GM21528 (cell line): ENCODE measurements around the gene HINFP.

Experiments used
- ATAC-seq: cut with Tn5 transposase; IDR thresholded peaks from one replicate; pipeline ENCODE4 v1.9.1; 2021; ENCODE audit warnings: mild to moderate bottlenecking, moderate library complexity; ENCODE audit not compliant: unreplicated experiment, low FRiP score

HINFP gene, protein sequence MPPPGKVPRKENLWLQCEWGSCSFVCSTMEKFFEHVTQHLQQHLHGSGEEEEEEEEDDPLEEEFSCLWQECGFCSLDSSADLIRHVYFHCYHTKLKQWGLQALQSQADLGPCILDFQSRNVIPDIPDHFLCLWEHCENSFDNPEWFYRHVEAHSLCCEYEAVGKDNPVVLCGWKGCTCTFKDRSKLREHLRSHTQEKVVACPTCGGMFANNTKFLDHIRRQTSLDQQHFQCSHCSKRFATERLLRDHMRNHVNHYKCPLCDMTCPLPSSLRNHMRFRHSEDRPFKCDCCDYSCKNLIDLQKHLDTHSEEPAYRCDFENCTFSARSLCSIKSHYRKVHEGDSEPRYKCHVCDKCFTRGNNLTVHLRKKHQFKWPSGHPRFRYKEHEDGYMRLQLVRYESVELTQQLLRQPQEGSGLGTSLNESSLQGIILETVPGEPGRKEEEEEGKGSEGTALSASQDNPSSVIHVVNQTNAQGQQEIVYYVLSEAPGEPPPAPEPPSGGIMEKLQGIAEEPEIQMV

DNA sequence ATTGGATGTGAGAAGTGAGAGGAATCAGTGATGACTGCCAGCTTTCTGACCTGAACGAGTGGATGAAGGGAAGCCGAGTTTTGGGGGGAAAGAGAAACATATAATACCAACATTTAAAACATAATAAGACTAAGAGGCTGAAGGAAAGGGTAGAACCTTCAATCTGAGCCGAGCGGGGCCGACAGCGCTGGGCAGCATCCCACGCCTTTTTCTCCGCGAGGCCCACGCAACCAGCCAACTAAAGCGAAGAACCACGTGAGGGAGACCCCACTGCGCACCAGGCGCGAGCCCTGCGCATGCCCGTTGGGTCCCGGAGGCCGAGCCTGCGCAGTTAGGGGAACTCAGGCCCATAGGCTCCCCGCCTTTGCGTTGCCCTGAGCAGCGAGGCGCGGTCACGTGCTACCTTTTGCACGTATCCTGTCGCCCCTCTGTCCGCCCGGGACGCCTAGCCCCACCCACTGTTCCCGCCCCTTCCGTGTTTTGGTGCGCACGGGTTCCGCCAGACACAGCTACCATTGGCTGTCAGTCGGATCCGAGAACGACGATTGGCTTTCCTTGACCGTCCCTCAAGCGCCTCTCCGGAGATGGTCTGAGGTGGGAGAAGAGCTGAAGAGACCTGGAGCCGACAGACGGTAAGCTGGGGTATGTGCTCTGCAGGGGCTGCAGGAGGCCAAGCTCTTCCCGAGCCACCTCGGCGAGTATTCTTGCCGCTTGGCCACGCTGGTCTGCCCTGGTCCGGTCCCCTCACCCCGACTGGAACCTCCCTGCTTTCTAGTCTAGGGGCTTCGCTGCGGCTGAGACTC is at the start of gene HINFP:
Gene HINFP (plus strand): TSS at position 573 of the 803 bp plus-strand sequence. CDS start 5,365 bp downstream, outside the sequence.
- ATAC-seq: peak; percentile 94

DNA sequence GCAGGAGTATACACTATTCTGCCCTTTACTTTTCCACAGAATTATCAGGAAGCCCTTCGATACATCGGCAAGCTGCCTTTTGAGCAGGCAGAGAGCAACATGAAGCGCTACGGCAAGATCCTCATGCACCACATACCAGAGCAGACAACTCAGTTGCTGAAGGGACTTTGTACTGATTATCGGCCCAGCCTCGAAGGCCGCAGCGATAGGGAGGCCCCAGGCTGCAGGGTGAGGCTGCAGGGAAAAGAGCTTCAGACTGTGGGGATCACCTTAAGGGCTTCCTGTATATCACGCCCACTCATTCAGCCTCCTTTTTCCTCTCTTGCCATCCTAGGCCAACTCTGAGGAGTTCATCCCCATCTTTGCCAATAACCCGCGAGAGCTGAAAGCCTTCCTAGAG is 43.5 kb upstream of the HINFP start:
- no peak for ATAC-seq

DNA sequence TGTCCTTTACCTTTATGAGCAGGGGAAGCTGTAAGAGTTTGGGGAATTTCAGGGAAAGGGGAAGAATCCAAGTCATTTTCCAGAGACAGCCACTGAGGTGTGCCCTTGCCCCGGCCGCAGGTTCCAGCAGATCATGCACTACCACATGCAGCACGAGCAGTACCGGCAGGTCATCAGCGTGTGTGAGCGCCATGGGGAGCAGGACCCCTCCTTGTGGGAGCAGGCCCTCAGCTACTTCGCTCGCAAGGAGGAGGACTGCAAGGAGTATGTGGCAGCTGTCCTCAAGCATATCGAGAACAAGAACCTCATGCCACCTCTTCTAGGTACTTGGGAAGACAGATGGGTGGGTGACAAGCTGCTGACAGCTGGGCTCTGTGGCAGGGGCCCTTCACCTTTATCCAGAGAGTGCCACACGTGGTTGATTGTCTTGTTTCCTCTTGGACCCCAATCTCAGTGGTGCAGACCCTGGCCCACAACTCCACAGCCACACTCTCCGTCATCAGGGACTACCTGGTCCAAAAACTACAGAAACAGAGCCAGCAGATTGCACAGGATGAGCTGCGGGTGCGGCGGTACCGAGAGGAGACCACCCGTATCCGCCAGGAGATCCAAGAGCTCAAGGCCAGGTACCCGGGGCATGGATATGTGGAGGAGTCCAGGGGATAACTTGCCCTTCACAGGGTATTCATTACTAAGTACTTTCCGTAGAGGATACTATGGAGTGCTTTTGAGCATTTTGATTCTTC is 42.5 kb upstream of the HINFP start:
- ATAC-seq: no peak

DNA sequence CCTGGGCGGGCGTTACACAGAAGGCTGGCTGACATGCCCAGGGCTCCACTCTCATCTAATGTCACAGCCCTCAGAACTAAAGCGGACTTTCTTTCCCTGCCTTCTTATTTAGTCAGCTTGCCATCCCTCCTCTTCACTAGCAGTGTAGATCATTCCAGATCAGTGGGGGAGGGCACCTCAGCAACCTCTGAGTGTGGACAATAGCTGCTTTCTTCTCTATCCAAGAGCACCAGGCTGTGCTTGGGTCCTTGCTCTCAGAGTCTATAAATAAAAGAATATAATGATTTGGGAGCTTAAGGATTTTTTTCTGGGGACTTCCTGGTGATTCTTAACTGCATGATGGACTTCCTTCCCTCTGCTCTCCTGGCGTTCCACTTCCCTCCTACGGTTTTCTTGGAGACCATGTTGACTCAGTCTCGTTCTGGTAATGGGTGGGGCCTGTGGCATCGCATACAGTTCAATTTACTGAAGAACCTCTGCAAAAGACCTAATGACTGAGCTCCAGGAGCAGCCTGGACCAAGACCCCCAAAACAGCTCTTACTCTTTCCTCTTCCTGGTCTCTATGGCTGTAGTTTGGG is 39.6 kb upstream of the HINFP start:
- ATAC-seq: no peak

DNA sequence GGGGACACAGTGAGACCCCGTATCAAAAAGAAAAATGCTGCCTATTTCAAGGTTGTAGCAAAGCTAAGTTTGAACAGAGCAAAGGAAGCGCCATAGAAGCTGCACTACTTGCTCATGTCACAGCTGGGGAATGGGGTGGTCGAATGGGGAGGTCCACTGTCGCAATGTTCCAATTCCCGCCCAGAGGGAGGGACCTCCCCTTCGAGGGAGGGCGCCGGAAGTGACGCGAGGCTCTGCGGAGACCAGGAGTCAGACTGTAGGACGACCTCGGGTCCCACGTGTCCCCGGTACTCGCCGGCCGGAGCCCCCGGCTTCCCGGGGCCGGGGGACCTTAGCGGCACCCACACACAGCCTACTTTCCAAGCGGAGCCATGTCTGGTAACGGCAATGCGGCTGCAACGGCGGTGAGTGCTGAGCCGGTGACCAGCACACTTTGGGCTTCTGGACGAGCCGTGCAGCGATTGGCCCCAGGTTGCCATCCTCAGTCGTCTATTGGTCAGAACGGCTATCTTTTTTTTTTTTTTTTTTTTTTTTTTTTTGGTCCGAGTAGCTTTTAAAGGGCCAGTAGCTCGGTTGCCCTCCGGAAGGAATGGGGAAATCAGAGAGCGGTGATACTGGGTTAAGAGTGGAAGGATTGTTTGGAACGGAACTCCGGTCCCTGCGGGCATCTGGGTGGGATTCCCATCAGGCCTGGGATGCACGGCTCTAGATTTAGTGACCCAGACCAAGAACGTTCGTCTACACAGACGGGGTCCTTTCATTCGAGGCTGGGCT is 36.5 kb upstream of the HINFP start, which contains the start of gene HMBS:
Gene HMBS (plus strand): TSS at position 219 of the 774 bp plus-strand sequence. CDS start 153 bp downstream, at position 372.
- peak; percentile 83 for ATAC-seq

DNA sequence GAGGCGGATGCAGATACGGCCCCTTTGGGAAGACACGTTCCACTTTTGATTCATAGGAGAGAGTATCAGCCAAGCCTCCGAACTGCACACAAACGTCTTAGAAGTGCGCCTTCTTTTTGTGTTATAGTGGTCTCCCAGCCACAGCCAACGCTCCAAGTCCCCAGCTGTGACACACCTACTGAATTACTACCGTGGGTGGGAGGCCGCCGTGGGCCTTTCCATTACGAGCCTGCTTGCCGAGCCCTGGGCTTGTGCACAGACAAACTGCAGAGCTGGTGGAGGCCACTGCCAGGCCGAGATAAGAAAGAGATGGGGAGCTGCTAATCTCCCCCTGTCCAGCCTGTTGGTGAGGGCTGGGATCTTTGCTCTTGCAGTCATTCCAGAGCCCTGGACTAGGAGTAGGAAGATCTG is 35.9 kb upstream of the HINFP start:
- ATAC-seq: peak; percentile 7

DNA sequence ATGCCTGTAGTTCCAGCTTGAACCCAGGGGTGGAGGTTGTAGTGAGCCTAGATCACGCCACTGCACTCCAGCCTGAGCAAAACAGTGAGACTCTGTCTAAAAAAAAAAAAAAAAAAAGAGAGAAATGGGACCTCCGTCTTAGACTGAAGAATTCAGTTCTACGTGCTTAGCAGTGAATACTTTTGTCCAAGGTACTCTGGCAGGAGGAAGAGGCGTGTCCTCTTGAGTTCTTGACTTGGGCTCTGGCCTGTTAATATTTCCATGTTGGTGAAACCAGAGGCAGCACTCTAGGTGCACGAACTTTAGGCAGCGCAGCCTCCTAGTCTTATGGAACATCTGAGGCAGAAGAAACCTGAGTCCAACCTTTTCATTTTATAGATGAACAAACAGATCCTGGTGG is 34.3 kb upstream of the HINFP start:
- no peak for ATAC-seq

DNA sequence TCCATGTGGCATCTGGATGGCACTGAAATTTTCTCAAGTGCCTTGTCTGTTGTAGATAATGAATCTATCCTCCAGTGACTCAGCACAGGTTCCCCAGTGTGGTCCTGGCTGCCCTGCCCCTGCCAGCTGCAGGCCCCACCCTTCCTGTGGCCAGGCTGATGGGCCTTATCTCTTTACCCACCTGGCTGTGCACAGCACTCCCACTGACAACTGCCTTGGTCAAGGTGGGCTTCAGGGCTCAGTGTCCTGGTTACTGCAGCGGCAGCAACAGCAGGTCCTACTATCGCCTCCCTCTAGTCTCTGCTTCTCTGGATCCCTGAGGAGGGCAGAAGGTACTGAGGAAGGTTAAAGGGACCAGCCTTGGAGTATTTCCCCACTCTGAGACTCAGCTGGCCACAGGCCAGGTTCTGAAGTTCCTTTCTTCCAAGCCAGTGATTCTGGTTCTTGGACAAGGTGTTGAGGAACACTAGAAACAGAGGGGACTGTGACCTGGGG is 33.6 kb upstream of the HINFP start:
- no peak for ATAC-seq

DNA sequence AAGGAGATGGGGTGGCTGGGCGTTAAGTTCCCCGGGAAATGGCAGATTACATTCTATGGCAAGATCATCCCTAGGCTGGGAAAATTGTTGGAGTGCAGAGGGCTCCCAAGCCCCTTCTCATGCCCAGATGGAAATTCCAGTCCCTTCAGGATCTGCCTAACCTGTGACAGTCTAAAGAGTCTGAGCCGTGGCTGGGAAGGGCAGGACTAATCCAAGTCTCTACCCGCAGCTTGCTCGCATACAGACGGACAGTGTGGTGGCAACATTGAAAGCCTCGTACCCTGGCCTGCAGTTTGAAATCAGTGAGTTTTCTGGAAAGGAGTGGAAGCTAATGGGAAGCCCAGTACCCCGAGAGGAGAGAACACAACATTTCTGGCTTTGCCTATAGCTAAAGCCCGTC is 33.0 kb upstream of the HINFP start:
- no peak for ATAC-seq

DNA sequence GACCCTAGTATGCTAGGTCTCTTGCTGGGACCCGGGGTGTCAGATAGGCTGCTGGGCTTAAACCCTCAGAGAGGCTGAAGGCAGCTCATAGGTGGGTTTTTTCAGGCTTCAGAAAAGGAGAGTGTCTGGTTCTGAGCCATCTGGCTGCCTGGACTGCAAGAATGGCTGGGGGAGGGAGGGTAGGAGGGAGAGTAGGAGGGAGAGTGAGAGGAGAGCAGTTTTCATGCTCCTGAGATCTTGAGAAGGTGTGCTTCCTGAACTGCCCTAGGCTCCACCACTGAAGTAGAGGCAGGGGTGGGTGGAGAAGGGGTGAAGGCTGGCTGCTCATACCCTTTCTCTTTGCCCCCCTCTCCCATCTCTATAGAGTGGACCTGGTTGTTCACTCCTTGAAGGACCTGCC is 32.1 kb upstream of the HINFP start:
- no peak for ATAC-seq

DNA sequence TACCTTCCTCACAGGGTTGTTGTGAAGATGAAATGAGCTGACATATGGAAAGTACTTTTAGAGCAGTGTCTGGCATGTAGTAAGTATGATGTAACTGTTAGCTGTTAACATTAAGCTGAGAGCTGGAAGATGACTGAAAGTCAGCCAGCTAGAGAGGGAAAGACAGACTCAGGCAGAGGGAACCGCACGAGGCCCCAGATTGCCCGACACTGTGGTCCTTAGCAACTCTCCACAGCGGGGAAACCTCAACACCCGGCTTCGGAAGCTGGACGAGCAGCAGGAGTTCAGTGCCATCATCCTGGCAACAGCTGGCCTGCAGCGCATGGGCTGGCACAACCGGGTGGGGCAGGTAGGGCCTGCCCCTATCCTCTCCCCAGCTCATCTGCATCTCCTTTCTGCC is 30.2 kb upstream of the HINFP start:
- ATAC-seq: no peak

DNA sequence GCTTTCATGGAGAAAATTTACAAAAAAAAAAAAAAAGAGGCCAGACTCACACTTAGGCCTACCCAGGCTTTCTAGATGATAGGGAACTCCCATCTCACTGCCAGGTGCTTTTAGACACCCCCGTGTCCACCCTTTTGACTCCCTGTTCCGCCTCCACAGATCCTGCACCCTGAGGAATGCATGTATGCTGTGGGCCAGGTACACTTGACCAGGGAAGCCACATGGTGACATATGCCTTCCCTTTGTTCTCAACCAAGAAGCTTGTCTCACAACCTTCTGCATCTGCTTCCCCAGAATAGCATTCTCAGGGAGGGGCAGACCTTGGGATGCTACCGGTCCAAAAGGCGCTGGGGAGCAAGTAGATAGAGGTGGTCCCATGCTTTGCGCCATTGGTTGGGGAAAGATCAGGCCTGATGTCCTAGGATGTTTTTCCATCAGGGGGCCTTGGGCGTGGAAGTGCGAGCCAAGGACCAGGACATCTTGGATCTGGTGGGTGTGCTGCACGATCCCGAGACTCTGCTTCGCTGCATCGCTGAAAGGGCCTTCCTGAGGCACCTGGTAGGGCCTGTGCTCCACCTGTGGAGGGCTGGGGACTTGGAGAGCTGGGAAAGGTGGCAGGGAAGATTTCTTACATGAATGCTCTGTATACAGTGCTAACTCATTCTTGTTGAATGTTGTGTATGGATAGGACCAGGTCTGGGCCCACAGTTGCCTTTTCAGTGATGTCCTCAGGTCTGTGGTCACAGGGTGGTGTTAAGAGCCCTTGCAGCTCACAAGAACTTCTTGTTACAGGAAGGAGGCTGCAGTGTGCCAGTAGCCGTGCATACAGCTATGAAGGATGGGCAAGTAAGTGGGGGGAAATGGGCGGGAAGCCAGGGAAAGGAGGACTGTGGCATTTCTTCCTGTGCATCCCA is 29.2 kb upstream of the HINFP start:
- no peak for ATAC-seq

DNA sequence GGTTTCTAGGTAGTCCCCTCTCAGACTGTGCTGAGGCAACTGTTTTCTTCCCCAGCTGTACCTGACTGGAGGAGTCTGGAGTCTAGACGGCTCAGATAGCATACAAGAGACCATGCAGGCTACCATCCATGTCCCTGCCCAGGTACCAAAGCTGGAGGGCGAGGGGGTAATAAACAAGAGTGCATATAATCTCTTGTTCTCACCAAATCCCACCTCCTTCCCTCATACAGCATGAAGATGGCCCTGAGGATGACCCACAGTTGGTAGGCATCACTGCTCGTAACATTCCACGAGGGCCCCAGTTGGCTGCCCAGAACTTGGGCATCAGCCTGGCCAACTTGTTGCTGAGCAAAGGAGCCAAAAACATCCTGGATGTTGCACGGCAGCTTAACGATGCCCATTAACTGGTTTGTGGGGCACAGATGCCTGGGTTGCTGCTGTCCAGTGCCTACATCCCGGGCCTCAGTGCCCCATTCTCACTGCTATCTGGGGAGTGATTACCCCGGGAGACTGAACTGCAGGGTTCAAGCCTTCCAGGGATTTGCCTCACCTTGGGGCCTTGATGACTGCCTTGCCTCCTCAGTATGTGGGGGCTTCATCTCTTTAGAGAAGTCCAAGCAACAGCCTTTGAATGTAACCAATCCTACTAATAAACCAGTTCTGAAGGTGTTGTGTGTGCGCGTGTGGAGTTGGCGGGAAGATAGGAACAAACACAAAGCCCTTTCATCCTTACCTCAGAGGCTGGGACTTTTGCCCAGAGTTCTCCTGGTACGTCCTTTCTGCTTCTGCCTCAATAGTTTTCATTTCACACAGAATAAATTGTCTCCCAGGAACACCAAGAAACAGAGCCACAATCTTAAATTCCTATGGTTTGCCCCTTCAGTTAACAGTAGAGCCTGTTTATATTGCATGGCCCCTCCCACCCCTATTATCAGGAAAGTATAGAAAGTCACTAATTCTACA is 28.2 kb upstream of the HINFP start:
- no peak for ATAC-seq

DNA sequence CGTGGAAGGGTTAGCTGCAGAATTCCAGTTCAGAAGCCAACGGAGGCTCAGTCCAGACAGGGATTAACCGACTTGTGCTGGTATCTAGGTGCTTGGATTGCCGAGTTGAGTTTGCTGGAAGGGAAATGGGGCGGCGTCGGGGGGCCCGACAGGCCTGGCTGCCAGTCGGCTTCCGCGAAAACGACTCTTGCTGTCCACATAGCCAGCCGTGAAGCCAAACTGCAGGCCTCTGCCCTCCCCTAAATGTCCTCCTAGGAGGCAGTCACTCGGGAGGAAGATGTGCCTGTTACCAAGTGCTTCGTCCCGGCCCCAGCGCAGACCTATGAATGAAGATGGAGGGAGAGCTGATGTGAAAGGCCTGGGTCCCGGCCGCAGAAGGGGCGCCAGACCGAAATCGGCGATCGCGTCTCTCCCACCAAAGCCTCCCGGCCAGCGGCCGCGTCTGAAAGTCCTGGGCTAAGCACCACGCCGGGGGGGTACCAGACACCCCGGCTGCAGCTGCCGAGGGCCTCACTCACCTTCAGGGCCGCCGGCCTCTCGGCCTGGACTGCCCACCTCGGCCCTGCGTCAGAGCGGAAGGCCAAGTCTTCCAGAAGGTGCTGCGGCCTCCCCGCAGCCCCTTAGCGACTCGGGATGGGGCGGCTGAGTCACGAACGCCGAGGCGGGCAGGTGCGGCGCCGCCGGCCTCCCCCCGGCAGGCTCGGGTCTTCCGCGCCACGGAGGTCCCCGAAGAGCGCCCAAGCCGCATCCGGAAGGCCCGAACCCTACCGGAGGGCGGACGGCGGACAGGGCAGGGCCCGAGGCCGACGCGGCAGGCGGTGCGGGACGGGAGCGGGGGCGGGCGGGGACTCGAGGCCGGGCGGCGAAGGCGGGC is 27.2 kb upstream of the HINFP start:
- peak; percentile 5 for ATAC-seq

DNA sequence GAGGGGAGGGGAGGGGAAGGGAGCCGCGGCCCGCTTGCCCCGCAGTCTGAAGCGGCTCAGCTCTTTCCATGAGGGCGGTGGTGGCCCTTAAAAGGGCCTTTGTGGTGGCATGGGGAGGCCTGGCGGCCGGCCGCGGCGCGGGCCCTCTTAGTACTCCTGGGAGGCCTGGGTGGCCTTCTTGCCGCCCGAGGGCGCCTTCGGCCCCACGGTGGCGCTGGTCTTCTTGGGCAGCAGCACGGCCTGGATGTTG is 26.6 kb upstream of the HINFP start:
- ATAC-seq: peak; percentile 35

DNA sequence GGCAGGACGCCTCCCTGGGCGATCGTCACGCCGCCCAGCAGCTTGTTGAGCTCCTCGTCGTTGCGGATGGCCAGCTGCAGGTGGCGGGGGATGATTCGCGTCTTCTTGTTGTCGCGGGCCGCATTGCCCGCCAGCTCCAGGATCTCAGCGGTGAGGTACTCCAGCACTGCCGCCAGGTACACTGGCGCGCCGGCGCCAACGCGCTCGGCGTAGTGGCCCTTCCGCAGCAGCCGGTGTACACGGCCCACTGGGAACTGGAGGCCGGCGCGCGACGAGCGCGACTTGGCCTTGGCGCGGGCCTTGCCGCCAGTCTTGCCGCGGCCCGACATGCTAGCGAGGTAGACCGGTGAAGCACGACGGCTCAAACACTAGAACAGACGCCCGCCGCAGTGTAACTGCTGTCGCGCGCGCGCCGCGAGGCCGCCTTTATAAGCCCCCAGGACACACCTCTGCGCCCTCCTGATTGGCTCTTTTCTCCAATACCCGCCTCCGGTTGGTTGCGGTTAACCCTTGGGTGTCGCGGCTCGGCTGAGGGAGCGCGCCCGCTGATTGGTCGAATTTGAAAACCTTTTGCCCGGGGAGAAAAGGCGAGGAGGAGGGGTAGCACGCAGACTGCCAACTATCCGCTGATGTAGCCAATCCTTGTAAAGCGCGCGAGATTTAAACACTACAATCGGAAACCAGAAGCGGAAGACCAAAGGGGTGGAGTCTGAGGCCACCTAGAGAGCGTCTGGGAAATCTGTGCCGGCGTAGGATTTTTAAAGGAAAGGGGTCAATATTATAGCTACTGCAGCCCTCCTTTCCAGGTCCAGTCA is 26.1 kb upstream of the HINFP start:
- ATAC-seq: peak; percentile 82
